GM21367 (cell line): ENCODE measurements around the gene PSG3.
"Not testable (repeated sequence)": the region's sequence is repeated elsewhere in the genome, so short reads cannot be mapped to it uniquely, and the experiment has no call there.

Experiments
- ATAC-seq: cut with Tn5 transposase; IDR thresholded peaks from one replicate; pipeline ENCODE4 v1.9.1; 2021; ENCODE audit not compliant: unreplicated experiment

The PSG3 gene

DNA sequence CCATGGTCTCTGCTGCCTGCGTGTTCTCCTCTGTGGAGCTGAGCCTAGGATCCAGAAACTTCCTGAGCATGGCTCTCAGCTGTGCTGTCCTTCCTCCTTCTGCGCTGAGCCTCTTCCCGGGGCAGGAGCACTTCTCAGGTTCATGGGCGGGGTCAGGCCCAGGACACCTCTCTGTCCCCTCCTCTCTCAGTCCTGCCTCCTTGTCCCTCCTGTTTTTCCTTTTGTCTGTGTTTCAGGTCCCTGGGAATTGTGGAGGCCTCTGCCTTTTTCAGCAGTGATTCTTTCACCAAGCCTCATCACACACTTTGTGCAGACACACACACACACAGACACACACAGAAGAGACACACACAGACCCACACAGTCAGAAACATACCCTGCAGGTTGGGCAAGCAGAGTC is at the start of gene PSG3:
PSG3 (minus strand) TSS at position 101 of the 400 bp plus-strand sequence; CDS start at position 4, 97 bp downstream.
- not testable (repeated sequence) for ATAC-seq

DNA sequence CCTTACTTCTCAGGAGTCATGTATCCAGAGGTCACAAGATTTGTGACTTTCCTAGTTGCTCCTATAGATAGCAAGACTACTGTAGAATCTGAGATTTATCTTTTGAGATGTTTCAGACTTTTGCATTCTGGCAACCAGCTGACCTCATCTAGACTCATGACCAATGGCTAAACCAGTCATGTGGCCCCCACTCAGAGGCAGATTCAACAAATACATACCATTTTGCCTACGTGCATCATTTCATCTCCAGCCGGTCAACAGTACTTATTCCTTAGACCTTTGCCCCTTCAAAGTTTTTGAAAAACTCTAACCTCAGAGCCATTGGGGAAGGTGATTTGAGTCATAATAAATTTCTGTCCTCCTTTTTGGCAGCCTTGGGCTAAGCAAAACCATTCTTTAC is 48.5 kb upstream of the PSG3 start:
- not testable (repeated sequence) for ATAC-seq

DNA sequence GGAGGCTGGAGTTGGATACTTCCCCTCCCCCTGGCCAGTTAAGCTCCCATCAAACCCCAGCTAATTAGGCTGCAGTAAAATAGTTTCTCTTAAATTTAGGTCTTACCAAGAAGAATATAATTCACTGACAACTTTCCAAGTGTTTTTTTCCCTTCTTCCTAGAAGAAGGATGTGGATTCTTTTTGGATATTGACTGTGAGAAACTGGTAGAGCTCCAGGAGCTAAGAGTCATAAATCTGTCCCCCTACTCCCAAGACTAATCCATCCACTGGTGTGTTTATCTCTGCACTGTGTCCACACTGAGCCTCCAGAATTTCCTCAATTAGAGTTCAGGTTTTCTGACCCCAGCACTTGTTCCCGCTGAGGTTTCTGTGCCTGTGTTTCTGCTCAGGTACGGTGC is 47.5 kb upstream of the PSG3 start:
- ATAC-seq = not testable (repeated sequence)

DNA sequence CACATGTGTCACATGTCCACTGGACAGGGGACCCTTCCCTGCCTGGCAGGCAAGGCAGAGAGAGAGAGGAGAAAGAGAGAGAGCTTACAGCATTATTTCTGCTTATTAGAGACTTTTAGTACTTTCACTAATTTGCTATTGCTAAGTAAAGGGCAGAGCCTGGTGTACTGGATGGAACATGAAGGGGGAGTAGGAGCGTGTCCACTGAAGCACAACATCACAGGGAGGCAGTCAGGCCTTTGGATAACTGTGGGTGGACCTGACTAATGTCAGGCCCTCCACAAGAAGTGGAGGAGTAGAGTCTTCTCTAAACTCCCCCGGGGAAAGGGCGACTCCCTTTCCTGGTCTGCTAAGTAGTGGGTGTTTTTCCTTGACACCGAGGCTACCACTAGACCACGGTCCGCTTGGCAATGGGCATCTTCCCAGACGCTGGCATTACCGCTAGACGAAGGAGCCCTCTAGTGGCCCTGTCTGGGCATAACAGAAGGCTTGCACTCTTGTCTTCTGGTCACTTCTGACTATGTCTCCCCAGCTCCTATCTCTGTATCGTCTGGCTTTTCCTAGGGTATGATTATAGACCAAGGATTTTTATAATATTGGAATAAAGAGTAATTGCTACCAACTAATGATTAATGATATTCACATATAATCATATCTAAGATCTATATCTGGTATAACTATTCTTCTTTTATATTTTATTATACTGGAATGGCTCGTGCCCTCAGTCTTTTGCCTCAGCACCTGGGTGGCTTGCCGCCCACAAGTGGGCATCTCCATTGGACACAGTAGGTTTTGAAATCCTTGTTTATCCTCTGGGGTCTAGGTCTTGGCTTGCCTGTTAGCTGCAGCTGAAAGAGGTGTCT is 36.7 kb upstream of the PSG3 start:
- ATAC-seq = not testable (repeated sequence)

DNA sequence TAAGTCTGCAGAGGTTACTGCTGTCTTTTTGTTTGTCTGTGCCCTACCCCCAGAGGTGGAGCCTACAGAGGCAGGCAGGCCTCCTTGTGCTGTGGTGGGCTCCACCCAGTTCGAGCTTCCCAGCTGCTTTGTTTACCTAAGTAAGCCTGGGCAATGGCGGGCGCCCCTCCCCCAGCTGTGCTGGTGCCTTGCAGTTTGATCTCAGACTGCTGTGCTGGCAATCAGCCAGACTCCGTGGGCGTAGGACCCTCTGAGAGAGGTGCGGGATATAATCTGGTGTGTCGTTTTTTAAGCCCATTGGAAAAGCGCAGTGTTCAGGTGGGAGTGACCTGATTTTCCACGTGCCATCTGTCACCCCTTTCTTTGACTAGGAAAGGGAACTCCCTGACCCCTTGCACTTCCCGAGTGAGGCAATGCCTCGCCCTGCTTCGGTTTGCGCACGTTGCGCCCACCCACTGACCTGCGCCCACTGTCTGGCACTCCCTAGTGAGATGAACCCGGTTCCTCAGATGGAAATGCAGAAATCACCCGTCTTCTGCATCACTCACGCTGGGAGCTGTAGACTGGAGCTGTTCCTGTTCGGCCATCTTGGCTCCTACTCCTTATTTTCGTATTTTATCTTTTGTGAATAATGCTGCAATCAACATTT is 34.4 kb upstream of the PSG3 start:
- ATAC-seq = not testable (repeated sequence)

DNA sequence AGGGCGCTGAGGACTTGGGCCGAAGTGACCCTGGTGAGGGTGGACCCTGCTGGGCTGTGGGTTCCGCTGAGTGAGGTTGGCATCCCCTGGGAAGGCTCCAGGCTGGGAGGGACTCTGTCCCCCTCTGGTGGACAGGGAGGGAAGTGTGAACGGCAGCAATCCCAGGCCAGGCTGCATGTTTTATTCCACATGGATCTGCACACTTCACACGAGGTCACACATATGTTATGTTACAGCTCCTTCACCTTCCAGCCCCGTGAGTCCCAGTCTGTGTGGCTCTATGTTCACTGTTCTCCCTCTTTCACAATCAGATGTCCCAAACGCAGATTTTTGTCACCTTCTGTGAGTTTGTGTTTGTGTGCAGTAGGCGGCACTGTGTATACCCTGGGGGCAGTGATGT is 27.0 kb upstream of the PSG3 start:
- ATAC-seq = not testable (repeated sequence)

DNA sequence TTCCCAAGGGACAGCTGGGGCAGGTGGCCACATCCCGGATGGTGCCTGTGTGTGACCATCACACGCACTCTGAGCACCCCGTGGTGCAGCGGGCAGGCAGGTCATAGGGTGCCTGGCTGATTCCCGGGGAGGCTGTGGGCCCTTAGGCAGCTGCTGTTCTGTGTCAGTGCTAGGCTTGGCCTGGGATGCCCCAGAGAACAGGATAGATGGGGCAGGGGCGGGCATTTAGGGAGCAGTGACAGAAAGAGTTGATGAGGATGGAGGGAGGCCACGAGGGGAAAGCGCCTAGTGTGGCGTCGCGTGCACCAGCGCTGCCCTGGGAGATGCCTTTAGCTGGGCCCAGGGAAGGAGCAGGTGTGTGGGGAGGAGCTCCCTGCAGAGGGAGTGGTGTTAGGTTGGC is 26.6 kb upstream of the PSG3 start:
- not testable (repeated sequence) for ATAC-seq

DNA sequence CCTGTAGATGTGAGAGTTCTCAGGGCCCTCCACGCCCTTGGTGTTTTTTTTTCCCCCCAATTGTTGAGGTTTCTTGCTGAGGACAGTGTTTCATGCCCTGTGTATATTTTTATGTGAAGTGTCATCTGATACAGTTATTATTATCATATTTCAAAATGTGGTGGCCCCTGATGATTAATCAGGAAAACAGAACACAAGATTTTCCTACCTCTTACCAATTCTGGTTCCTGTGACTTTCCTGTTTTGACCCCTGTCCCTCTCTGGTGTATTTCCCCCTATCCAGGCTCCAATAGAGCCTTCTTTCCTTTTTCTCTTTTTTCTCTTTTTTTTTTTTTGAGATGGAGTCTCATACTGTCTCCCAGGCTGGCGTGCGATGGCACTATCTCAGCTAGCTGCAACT is 24.6 kb upstream of the PSG3 start:
- no peak for ATAC-seq

DNA sequence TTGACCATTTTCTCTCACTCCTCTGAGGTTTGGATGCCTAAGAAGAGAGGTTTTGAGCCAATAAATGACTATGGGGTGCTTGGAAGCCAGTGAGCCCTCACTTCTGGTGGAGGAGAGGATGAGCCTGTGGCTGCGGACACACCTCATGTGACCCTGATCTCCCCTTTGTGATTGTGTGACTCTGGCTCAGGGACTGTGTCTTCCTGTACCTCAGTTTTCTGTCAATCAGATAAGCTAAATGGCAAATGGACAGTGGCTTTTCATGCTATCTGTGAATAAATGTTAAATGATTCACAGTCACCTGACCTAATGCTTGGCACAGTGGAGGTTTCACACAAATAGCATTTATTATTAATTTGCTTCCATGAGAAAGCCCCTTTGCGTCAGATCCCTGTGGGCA is 22.5 kb upstream of the PSG3 start:
- ATAC-seq = no peak

DNA sequence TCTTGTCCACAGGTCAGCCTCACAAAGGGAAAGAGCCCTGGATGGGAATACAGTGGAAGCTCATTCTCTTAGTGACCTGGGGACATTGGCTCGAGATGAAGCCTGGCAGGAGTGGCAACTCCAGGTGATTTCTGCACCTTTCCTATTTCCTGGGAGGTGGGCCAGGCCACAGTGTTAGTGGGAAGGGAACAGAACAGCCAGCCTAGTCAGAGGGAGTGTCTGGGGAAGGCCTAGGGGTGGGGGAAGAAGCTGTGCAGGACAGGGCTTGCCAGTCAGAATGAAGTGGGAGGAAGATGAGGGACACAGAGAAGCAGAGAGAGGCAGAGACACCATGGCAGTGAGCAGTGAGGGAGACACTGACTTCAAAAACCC is 21.6 kb upstream of the PSG3 start:
- not testable (repeated sequence) for ATAC-seq

DNA sequence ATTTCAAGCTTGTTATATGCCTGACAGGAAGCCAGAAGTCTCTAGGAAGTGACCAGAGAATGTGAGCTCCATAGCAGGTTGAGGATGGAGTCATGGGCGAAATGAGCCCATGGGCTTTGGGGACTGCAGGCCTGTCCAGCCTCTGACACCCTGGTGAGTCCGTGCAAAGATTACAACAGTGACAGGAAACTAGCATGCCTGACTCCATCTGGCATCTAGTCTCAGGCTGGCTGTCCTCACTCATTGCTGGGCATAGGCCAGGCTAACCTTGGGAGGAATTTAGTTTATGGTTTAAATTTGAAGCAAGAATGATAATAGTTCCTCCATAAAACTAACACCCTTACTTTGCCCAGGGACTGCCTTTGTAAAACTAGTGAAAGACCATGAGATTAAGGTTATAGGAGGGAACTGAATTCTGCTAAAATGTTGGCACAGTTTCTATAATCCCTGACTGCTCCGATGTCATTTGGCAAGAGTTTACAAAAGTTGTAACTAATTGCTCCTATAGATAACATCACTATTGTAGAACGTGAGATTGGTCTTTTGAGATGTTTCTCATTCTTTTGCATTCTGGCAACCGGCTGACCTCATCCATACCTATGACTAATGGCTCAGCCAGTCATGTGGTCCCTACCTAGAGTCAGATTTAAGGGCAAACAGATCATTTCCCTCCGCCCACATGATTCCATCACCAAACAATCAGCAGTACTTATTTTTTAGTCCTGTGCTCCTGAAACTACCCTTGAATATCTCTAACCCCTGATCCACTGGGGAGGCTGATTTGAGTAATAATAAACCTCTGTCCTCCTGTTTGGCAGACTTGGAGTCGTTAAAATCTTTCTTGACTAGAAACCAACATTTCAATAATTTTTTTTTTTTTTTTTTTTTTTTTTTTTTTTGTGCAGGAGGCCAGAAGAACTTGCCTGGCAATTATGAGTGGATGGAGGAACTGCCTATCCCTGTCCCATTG is 21.0 kb upstream of the PSG3 start:
- not testable (repeated sequence) for ATAC-seq

DNA sequence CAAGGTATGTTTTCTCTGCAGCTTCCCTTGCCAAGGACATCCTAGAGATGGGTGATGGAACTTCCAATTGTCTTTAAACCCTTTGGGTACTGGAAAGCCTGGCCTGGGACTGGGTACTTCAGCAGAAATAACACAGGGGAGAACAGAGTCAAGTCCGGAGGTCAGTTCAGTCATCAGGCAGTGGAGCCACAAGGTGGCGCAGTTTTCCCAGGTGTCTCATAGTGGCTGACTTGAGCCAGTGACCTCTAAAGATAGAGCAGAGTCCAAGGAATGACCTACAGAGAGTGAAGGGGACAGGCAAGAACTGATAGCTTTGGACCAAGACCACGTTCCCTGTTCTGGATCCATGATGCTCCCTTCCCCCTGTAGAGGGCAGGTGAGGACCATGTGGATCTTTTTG is 18.4 kb upstream of the PSG3 start:
- ATAC-seq = not testable (repeated sequence)

DNA sequence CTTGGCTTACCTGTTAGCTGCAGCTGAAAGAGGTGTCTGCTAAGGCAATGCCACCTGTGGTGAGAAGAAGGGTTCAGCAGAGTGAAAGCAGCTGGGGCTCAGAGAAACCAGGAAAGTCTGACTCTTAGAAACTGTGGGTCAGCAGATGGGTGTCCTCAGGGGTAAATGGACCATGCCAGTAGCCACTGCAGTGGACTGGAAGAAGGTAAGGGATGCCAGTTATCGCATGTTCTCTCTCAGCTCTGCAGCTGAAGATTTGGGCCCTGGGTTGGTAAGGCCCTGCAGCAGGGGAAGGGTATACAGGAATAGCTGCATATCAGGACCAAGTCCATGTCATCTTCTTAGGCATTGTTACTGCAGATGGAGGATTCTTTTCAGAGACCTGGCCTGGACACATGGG is 12.0 kb upstream of the PSG3 start:
- not testable (repeated sequence) for ATAC-seq

DNA sequence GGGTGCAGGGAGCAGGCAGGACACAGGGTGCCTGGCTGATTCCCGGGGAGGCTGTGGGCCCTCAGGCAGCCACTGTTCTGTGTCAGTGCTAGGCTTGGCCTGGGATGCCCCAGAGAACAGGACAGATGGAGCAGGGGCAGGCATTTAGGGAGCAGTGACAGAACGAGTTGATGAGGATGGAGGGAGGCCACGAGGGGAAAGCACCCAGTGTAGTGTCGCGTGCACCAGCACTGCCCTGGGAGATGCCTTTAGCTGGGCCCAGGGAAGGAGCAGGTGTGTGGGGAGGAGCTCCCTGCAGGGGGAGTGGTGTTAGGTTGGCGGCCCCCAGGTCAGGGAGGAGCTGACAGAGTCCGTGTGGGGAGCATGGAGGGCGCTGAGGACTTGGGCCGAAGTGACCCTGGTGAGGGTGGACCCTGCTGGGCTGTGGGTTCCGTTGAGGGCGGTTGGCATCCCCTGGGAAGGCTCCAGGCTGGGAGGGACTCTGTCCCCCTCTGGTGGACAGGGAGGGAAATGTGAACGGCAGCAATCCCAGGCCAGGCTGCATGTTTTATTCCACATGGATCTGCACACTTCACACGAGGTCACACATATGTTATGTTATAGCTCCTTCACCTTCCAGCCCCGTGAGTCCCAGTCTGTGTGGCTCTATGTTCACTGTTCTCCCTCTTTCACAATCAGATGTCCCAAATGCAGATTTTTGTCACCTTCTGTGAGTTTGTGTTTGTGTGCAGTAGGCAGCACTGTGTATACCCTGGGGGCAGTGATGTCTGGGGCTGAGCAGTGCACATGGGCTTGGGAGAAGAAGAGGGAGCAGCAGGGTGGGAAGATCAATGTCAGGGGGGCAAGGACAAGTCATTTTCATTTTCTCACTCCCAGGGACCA is 1.7 kb upstream of the PSG3 start:
- ATAC-seq = not testable (repeated sequence)

DNA sequence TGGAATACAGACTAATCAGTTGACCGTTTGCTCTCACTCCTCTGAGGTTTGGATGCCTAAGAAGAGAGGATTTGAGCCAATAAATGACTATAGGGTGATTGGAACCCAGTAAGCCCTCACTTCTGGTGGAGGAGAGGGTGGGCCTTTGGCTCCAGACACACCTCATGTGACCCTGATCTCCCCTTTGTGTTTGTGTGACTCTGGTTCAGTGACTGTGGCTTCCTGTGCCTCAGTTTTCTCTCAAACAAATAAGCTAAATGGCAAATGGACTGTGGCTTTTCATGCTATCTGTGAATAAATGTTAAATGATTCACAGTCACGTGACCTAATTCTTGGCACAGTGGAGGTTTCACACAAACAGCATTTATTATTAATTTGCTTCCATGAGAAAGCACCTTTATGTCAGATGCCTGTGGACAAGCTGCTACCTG is 2.7 kb downstream of the PSG3 start:
- ATAC-seq = not testable (repeated sequence)

DNA sequence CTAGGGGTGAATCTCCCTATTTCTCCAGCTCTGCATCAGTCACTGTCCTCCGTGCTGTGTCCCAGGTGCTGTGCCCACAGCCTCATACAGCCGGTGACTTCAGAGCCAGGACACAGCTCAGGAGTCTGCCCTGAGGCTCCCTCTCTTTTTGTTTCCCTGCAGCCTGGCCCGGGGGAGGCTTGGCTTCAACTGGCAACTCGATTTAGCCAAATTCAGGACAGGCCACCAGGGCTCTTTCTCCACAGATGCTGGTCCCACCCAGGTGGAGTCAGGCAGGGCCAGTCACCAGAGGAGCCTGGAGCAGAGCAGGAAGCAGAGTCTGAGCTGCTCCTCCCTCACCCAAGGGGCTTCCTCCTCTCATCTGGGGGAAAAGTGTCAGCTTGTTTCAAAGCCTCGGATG is 11.9 kb downstream of the PSG3 start:
- ATAC-seq = not testable (repeated sequence)

DNA sequence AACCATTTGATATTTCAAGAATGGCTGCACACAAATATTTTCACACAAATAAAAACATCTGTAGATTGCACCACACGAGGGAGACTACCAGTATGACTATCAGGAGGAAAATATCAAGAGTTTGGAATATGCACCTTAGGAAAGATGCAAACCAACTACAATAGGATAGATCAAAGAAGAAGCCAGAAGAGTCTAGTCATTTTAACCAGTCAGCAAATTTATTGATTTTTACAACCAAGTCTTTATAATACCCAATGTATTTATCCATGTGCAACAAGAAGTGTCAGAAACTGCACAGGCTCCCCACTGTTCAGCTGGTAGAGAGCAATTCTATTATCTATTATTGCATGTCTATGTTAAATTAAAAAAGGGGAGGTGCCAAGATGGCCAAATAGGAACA is 26.3 kb downstream of the PSG3 start:
- not testable (repeated sequence) for ATAC-seq

DNA sequence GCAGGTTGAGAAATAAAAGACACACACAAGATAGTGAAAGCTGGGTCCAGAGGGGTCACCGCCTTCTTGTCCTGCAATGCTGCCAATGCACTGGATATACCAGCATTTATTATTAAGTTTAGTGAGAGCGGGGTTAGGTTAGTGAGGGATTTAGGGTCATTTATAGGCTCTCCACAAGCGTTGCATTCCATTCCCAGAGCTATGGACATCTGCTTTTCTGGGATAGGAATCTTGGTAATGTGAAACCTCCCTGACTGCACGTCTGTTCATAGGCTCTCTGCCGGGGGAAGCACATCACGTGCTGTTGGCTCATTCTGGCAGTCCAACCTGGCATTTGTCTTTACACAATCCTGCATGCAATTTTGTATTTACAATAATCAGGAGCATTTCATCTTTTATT is 27.5 kb downstream of the PSG3 start:
- ATAC-seq = not testable (repeated sequence)

DNA sequence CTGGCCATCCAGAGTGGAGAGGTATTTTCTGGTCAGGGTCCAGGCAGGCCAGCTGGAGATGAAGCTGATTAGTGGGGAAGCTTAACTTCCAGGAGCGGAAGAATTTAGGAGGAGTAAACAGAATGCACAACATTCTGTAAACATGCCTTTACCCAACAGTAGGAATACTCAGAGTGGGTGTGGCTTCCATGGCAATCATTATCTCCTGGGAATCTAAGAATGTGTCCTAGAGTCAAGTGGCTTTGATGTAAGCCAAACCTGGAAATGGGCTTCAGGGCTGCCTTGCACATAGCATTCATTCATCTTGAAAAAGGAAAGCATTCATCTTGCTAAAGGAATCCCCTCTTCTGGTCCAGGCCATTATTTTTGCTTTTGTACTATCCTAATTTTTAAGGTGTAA is 29.3 kb downstream of the PSG3 start:
- not testable (repeated sequence) for ATAC-seq

DNA sequence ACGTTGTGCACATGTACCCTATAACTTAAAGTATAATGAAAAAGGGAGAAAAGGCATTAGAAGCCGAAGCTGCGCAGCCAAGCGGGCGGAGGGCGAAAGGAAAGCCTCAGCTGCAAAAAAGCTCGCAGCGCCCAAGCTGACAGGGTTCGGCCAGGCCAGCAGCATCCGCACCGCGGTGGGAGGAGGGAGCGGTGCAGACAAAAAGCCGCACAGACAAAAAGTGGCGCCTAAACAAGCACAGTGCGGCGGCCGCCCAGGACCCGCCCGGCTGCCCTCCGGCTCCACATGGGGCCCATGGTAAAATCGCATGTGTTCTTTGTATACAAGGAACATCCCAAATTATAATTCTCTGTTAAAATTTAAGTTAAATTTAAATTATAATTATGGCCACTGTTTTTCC is 42.4 kb downstream of the PSG3 start:
- ATAC-seq = no peak
